ENCODE results near the gene FEZ2. TPM values are rescaled to one million over a fixed set of nuclear protein-coding genes. Genes with fewer than 3 reads are reported as not detected.

Gene FEZ2
- total and polyA plus RNA-seq, 8 donors: 47.5 to 74.0 (median 69.8) TPM

- ATAC-seq: no peak
- Histone ChIP-seq H3K4me3 (no peak overlapping the region), H3K27ac (peak overlapping the region; percentile 72 to 79), H3K4me1 (peaks cover 14 to 57% of the 10 kb centered on the region in 2 donors), H3K9me3 (no peaks in the 10 kb centered on the region), H3K27me3 (no peaks in the 10 kb centered on the region), H3K36me3 (peaks cover 0 to 9% of the 10 kb centered on the region in 2 donors)
- intact Hi-C loops (cut with DNase I): no loop called here
- no peak for DNase-seq
- TF ChIP-seq CTCF (IDR thresholded peaks at IDR 0.05): no peak
Measured at GRCh38 chr2:36560726-36561125, 37.2 kb downstream of the FEZ2 start.

- Histone ChIP-seq H3K36me3 (peaks cover 0 to 20% of the 10 kb centered on the region in 2 donors), H3K27ac (no peak overlapping the region), H3K27me3 (no peaks in the 10 kb centered on the region), H3K4me1 (peaks cover 14 to 52% of the 10 kb centered on the region in 2 donors), H3K9me3 (no peaks in the 10 kb centered on the region), H3K4me3 (no peak overlapping the region)
- no peak for TF ChIP-seq CTCF (IDR thresholded peaks at IDR 0.05)
- ATAC-seq (no peak), DNase-seq (no peak)
- intact Hi-C loops (cut with DNase I): no loop called here
Measured at GRCh38 chr2:36559221-36559942, 38.6 kb downstream of the FEZ2 start.

GRCh38 chr2:36556842-36557241 lies 41.1 kb downstream of the FEZ2 start:
- peaks cover 0 to 36% of the 10 kb centered on the region in 2 donors for H3K36me3 ChIP-seq
- no peaks in the 10 kb centered on the region for H3K9me3 ChIP-seq
- DNase-seq (no peak), ATAC-seq (no peak)
- no peak for TF ChIP-seq CTCF (IDR thresholded peaks at IDR 0.05)
- intact Hi-C loops (cut with DNase I): no loop called here
- H3K4me3 ChIP-seq: no peak overlapping the region
- peaks cover 12 to 33% of the 10 kb centered on the region in 2 donors for H3K4me1 ChIP-seq
- H3K27me3 ChIP-seq: no peaks in the 10 kb centered on the region
- no peak overlapping the region for H3K27ac ChIP-seq

GRCh38 chr2:36555789-36556188 lies 42.2 kb downstream of the FEZ2 start:
- intact Hi-C loops (cut with DNase I): no loop called here

More at GRCh38 chr2:36555789-36556188, 42.2 kb downstream of the FEZ2 start:
- Histone ChIP-seq H3K27me3 (no peaks in the 10 kb centered on the region), H3K4me3 (no peak overlapping the region), H3K36me3 (peaks cover 0 to 47% of the 10 kb centered on the region in 2 donors), H3K4me1 (peaks cover 3 to 22% of the 10 kb centered on the region in 2 donors), H3K9me3 (no peaks in the 10 kb centered on the region), H3K27ac (no peak overlapping the region)
- no peak for TF ChIP-seq CTCF (IDR thresholded peaks at IDR 0.05)
- ATAC-seq: no peak
- DNase-seq: no peak
